B cell (primary cell): ENCODE data around the gene CILP. TPM values are rescaled to one million over a fixed set of nuclear protein-coding genes. Genes with fewer than 3 reads are reported as not detected.

ENCODE experiments used
- ATAC-seq: fragments of 200-7000 bp; cut with Tn5 transposase; one replicate; pipeline ENCODE4 v1.10.0; 2021; ENCODE audit warnings: low read depth, mild to moderate bottlenecking, moderate number of reproducible peaks, moderate library complexity
- CTCF ChIA-PET: fragments of 350-600 bp; sonication (Branson Sonifier 250); formaldehyde crosslinking; loops from one replicate; lab custom pipeline; 2021; ENCODE audit warnings: antibody characterized with exemption, inconsistent platforms; lab: Charles Lee
- POLR2A ChIA-PET: fragments of 350-600 bp; sonication (Branson Sonifier 250); formaldehyde crosslinking; loops from one replicate; lab custom pipeline; 2021; ENCODE audit warnings: antibody characterized with exemption; lab: Charles Lee
- DNase-seq: peaks from one replicate; pipeline ENCODE4 v3.0.0; 2013
- H2AFZ ChIP-seq: 2 replicates; pipeline ENCODE4 v1.6.1; 2012; ENCODE audit warnings: mild to moderate bottlenecking, low read depth, low read length; ENCODE audit not compliant: insufficient read depth, poor library complexity, severe bottlenecking
- H3K27ac ChIP-seq, 2 donors: 1 replicate in 1 of 2; 2 replicates in 1 of 2; pipeline ENCODE4 v1.5.1; 2012 to 2013; ENCODE audit warnings: low read length in 2 of 2, mild to moderate bottlenecking in 2 of 2, moderate library complexity in 1 of 2
- H3K27me3 ChIP-seq, 4 experiments: fragments of 200-600 bp in 1 of 4; sonication (generic) in 1 of 4; replicated peaks in 1 of 4; 1 replicate in 2 of 4; 2 replicates in 2 of 4; pipeline versions ENCODE4 v1.6.1 to v1.7.0; 2013 to 2016; ENCODE audit warnings: low read length in 3 of 4, mild to moderate bottlenecking in 2 of 4, mixed read lengths in 1 of 4, moderate library complexity in 1 of 4; ENCODE audit not compliant: insufficient read depth in 4 of 4, control insufficient read depth in 3 of 4; ENCODE audit errors: control extremely low read depth in 1 of 4
- H3K36me3 ChIP-seq, 2 experiments: replicated peaks in 1 of 2; 1 replicate in 1 of 2; 2 replicates in 1 of 2; pipeline versions ENCODE4 v1.6.1 to v1.7.1; 2013; ENCODE audit warnings: low read length in 1 of 2; ENCODE audit not compliant: insufficient read depth in 2 of 2, control insufficient read depth in 1 of 2; ENCODE audit errors: control extremely low read depth in 1 of 2, extremely low read depth in 1 of 2
- H3K4me1 ChIP-seq, 2 donors: fragments of 200-600 bp in 1 of 2; sonication (generic) in 1 of 2; 1 replicate in 1 of 2; 2 replicates in 1 of 2; pipeline versions ENCODE4 v1.5.1 to v1.6.1; 2013 to 2017; ENCODE audit warnings: low read length in 2 of 2; ENCODE audit not compliant: control insufficient read depth in 2 of 2, insufficient read depth in 2 of 2
- H3K4me2 ChIP-seq: replicated peaks from 2 replicates; pipeline ENCODE3; 2012; ENCODE audit warnings: mild to moderate bottlenecking, low read depth, low read length; ENCODE audit not compliant: poor library complexity, severe bottlenecking
- H3K4me3 ChIP-seq, 5 experiments: fragments of 200-600 bp in 1 of 5; sonication (generic) in 1 of 5; 1 replicate in 3 of 5; 2 replicates in 2 of 5; pipeline versions ENCODE4 v1.5.1 to v1.7.0; 2011 to 2016; ENCODE audit warnings: low read length in 4 of 5, mild to moderate bottlenecking in 4 of 5, low read depth in 2 of 5, control low read depth in 1 of 5, moderate library complexity in 1 of 5; ENCODE audit not compliant: insufficient read depth in 1 of 5; ENCODE audit errors: control extremely low read depth in 1 of 5, extremely low read depth in 1 of 5
- H3K79me2 ChIP-seq: fragments of 200-600 bp; sonication (generic); one replicate; pipeline ENCODE4 v1.6.0; 2016; ENCODE audit warnings: low read length; ENCODE audit not compliant: control insufficient read depth, insufficient read depth
- H3K9ac ChIP-seq: fragments of 200-600 bp; sonication (generic); 2 replicates; pipeline ENCODE4 v1.6.1; 2017; ENCODE audit warnings: mild to moderate bottlenecking, low read length, moderate library complexity
- H3K9me3 ChIP-seq, 3 donors: one replicate each; pipeline versions ENCODE4 v1.6.1 to v1.7.1; 2013; ENCODE audit warnings: low read length in 2 of 3; ENCODE audit not compliant: control insufficient read depth in 2 of 3, insufficient read depth in 1 of 3; ENCODE audit errors: control extremely low read depth in 1 of 3
- H4K20me1 ChIP-seq: 2 replicates; pipeline ENCODE4 v1.6.0; 2012; ENCODE audit warnings: mild to moderate bottlenecking, low read length; ENCODE audit not compliant: insufficient read depth, control insufficient read depth, poor library complexity, severe bottlenecking
- H3K27ac Mint-ChIP-seq: one replicate; pipeline ENCODE4 v1.8.0; 2021; ENCODE audit warnings: mixed read lengths
- H3K27me3 Mint-ChIP-seq: one replicate; pipeline ENCODE4 v1.8.0; 2021; ENCODE audit warnings: mixed read lengths
- H3K4me1 Mint-ChIP-seq: one replicate; pipeline ENCODE4 v1.8.0; 2021; ENCODE audit warnings: mixed read lengths
- H3K4me3 Mint-ChIP-seq: one replicate; pipeline ENCODE4 v1.8.0; 2021; ENCODE audit warnings: mixed read lengths
- H3K9me3 Mint-ChIP-seq: one replicate; pipeline ENCODE4 v1.8.0; 2022; ENCODE audit warnings: mixed read lengths; ENCODE audit not compliant: insufficient read depth
- EZH2 ChIP-seq: IDR thresholded peaks from 2 replicates; pipeline ENCODE4 v1.6.1; 2012; ENCODE audit warnings: borderline replicate concordance, low read depth, mild to moderate bottlenecking, moderate library complexity, low read length; ENCODE audit not compliant: insufficient read depth, poor library complexity, severe bottlenecking
- WGBS: methylation state at CpG from one replicate; pipeline ENCODE4 v1.1.5; 2013; ENCODE audit warnings: missing lambda C conversion rate; ENCODE audit not compliant: insufficient coverage; 5-methylcytosine and 5-hydroxymethylcytosine counted together
- intact Hi-C: fragments of 100-400 bp; cut with micrococcal nuclease; formaldehyde crosslinking; loops from one replicate; pipeline ENCODE4 v1.10.0; 2022
- polyA plus RNA-seq: library from polyadenylated mRNA; depleted of rRNA; stranded (reverse); fragments of >200 nt; gene quantifications from 2 replicates; pipeline ENCODE4 v1.2.3, GENCODE V29; 2012
- total RNA-seq, 2 donors: library from RNA; stranded (reverse); fragments of 120-200 nt in 1 of 2; gene quantifications; 1 replicate in 1 of 2; 2 replicates in 1 of 2; pipeline versions ENCODE4 v1.2.3 to v1.2.4, GENCODE V29; 2013 to 2022
- TF ChIP-seq, protein P1 (sequence below): fragments of 200-600 bp; IDR thresholded peaks from one replicate; pipeline ENCODE4 v1.8.0; 2022; ENCODE audit warnings: antibody characterized with exemption, mild to moderate bottlenecking

Gene CILP
- total and polyA plus RNA-seq, 2 donors (not counting 1 experiment from before 2014, with no cell fraction given): 0.52 to 0.94 TPM

- CTCF ChIA-PET: no interaction called here
- Histone ChIP-seq H2AFZ (no peak overlapping the region), H3K27me3 (no peaks in the 10 kb centered on the region), H3K9ac (no peak overlapping the region), H3K4me1 (no peaks in the 10 kb centered on the region), H3K79me2 (no peaks in the 10 kb centered on the region), H3K36me3 (no peaks in the 10 kb centered on the region), H3K9me3 (no peaks in the 10 kb centered on the region), H3K4me3 (no peak overlapping the region), H3K27ac (no peak overlapping the region), H3K4me2 (no peak overlapping the region), H4K20me1 (no peaks in the 10 kb centered on the region)
- Mint-ChIP-seq H3K27me3 (peaks cover 3% of the 10 kb centered on the region), H3K4me1 (no peaks in the 10 kb centered on the region), H3K9me3 (no peaks in the 10 kb centered on the region), H3K27ac (no peak overlapping the region), H3K4me3 (no peak overlapping the region)
- intact Hi-C loops: no loop called here
- POLR2A ChIA-PET: no interaction called here
- DNase-seq (no peak), ATAC-seq (no peak)
- no peak for TF ChIP-seq EZH2
- TF ChIP-seq, protein P1, sequence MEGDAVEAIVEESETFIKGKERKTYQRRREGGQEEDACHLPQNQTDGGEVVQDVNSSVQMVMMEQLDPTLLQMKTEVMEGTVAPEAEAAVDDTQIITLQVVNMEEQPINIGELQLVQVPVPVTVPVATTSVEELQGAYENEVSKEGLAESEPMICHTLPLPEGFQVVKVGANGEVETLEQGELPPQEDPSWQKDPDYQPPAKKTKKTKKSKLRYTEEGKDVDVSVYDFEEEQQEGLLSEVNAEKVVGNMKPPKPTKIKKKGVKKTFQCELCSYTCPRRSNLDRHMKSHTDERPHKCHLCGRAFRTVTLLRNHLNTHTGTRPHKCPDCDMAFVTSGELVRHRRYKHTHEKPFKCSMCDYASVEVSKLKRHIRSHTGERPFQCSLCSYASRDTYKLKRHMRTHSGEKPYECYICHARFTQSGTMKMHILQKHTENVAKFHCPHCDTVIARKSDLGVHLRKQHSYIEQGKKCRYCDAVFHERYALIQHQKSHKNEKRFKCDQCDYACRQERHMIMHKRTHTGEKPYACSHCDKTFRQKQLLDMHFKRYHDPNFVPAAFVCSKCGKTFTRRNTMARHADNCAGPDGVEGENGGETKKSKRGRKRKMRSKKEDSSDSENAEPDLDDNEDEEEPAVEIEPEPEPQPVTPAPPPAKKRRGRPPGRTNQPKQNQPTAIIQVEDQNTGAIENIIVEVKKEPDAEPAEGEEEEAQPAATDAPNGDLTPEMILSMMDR: no peak
- WGBS: 97% methylated on average over 11 of the region's 12 CpGs
These were observed 12.7 kb downstream of the CILP start for GRCh38 chr15:65198571-65198970.

DNA sequence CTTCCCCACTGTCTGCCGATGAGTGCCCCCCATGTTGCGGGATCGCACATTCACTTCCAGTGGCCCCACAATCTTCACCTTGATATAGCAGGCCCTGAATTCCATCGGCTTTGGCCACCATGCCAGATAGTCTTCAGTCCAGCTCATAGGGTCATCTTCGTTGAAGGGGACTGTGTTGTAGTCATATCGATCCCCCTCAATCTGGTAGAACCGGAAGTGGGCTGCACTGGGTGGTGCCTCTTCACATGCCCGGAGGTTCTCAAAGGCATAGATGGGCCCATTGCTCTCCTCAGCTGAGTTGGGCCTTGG, 14.0 kb downstream of the CILP start:
- H3K9ac ChIP-seq: no peak overlapping the region
- H2AFZ ChIP-seq: no peak overlapping the region
- Mint-ChIP-seq H3K4me1 (no peaks in the 10 kb centered on the region), H3K4me3 (no peak overlapping the region), H3K27ac (no peak overlapping the region), H3K27me3 (peaks cover 3% of the 10 kb centered on the region), H3K9me3 (no peaks in the 10 kb centered on the region)
- no peaks in the 10 kb centered on the region for H3K9me3 ChIP-seq
- intact Hi-C loops: no loop called here
- H3K36me3 ChIP-seq: no peaks in the 10 kb centered on the region
- H3K27ac ChIP-seq: no peak overlapping the region
- H3K4me1 ChIP-seq: no peaks in the 10 kb centered on the region
- ATAC-seq (no peak), DNase-seq (no peak)
- no peaks in the 10 kb centered on the region for H4K20me1 ChIP-seq
- POLR2A ChIA-PET: no interaction called here
- H3K27me3 ChIP-seq: no peaks in the 10 kb centered on the region
- H3K79me2 ChIP-seq: no peaks in the 10 kb centered on the region
- H3K4me3 ChIP-seq: no peak overlapping the region
- CTCF ChIA-PET: no interaction called here
- TF ChIP-seq, protein P1: no peak
- TF ChIP-seq EZH2: no peak
- no peak overlapping the region for H3K4me2 ChIP-seq
- 100% methylated on average over 8 of the region's 8 CpGs for WGBS
